ENCODE results near the gene UBE2L3. TPM values are rescaled to one million over a fixed set of nuclear protein-coding genes. Genes with fewer than 3 reads are reported as not detected.

Gene UBE2L3
- total and polyA plus RNA-seq, 2 donors (not counting 1 experiment from before 2014, with no cell fraction given), result 13.5 to 30.9 TPM

DNA sequence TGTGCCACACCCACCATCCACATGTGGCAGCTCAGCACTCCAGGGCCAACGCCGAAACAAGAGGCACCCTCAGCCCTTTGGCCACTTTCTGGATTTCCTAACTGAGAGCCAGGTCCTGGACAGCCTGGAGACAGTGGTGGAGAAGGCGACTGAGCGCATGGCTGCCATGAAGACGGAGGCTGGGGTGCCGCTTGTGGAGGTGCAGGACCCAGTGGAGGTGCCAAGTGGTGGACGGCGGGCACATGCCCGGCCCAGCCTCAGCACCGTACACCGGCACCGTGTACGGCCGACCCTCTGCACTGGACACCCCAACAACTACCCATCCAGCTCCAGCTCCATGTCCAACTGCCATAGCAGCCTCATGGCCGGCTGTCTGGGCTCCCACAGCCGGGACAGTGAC is 66.6 kb downstream of the UBE2L3 start:
- Histone ChIP-seq H3K9ac (ENCODE audit: low read length) (no peak overlapping the region), H3K4me3 (ENCODE audit: control extremely low read depth in 1 of 5, extremely low read depth in 1 of 5, insufficient read depth in 1 of 5, low read depth in 2 of 5, low read length in 4 of 5) (no peak overlapping the region), H3K4me1 (ENCODE audit: control insufficient read depth in 2 of 2, insufficient read depth in 2 of 2, low read length in 2 of 2) (peaks cover 1 to 14% of the 10 kb centered on the region in 2 donors), H3K36me3 (replicated peaks in 1 of 2; ENCODE audit: control extremely low read depth in 1 of 2, control insufficient read depth in 1 of 2, extremely low read depth in 1 of 2, insufficient read depth in 2 of 2, low read length in 1 of 2) (no peaks in the 10 kb centered on the region), H3K4me2 (replicated peaks; ENCODE audit: low read depth, low read length, poor library complexity, severe bottlenecking) (no peak overlapping the region), H3K79me2 (ENCODE audit: control insufficient read depth, insufficient read depth, low read length) (peaks cover 9% of the 10 kb centered on the region), H4K20me1 (ENCODE audit: control insufficient read depth, insufficient read depth, low read length, poor library complexity, severe bottlenecking) (peaks cover 13% of the 10 kb centered on the region), H3K9me3 (ENCODE audit: control extremely low read depth in 1 of 3, control insufficient read depth in 2 of 3, insufficient read depth in 1 of 3, low read length in 2 of 3) (peaks cover 0 to 11% (median 0%) of the 10 kb centered on the region in 3 donors), H3K27ac (ENCODE audit: low read length in 2 of 2) (no peak overlapping the region), H2AFZ (ENCODE audit: insufficient read depth, low read depth, low read length, poor library complexity, severe bottlenecking) (no peak overlapping the region), H3K27me3 (replicated peaks in 1 of 4; ENCODE audit: control extremely low read depth in 1 of 4, control insufficient read depth in 3 of 4, insufficient read depth in 4 of 4, low read length in 3 of 4) (no peaks in the 10 kb centered on the region)
- H3K4me1 Mint-ChIP-seq, result peaks cover 17% of the 10 kb centered on the region
- H3K27me3 Mint-ChIP-seq, result no peaks in the 10 kb centered on the region
- ChIA-PET POLR2A (no interaction called here), CTCF (interaction anchor here (0.9 to 5.4 kb wide), 2 partner anchors 9 to 12 kb away, joined by 3 to 23 read pairs; no protein-coding TSS in a partner anchor)
- H3K27ac Mint-ChIP-seq, result no peak overlapping the region
- TF ChIP-seq EZH2 (IDR thresholded peaks at IDR 0.05; ENCODE audit: borderline replicate concordance, insufficient read depth, low read depth, low read length, poor library complexity, severe bottlenecking), result no peak
- TF ChIP-seq, protein P1, sequence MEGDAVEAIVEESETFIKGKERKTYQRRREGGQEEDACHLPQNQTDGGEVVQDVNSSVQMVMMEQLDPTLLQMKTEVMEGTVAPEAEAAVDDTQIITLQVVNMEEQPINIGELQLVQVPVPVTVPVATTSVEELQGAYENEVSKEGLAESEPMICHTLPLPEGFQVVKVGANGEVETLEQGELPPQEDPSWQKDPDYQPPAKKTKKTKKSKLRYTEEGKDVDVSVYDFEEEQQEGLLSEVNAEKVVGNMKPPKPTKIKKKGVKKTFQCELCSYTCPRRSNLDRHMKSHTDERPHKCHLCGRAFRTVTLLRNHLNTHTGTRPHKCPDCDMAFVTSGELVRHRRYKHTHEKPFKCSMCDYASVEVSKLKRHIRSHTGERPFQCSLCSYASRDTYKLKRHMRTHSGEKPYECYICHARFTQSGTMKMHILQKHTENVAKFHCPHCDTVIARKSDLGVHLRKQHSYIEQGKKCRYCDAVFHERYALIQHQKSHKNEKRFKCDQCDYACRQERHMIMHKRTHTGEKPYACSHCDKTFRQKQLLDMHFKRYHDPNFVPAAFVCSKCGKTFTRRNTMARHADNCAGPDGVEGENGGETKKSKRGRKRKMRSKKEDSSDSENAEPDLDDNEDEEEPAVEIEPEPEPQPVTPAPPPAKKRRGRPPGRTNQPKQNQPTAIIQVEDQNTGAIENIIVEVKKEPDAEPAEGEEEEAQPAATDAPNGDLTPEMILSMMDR (IDR thresholded peaks at IDR 0.05), result no peak
- intact Hi-C loops (cut with micrococcal nuclease), result loop anchor here (5.0 kb wide), 1 partner anchor 47 kb away; no protein-coding TSS in a partner anchor
- ATAC-seq (ENCODE audit: low read depth), result no peak
- H3K4me3 Mint-ChIP-seq, result no peak overlapping the region
- H3K9me3 Mint-ChIP-seq (ENCODE audit: insufficient read depth), result no peaks in the 10 kb centered on the region
- WGBS (ENCODE audit: insufficient coverage), result 98% methylated on average over 16 of the region's 16 CpGs
- DNase-seq, result no peak

DNA sequence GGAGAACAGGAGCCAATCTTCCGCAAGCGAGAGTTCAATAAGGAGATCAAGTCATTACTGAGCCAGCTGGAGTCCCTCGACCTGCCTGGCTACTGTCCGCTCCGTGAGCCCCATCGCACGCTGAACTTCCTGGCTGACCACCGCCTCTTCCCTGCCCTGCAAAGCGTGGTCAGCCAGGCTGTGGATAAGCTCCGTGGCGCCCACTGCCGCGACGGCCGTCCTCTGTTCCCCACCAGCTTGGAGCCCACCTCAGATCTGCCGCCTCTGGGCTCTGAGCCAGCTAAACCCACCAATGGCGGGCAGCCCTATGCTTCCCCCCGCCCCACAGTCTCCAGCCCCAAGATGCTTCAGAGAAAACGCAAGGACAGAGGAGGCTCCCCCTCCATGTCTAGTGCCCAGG is 67.3 kb downstream of the UBE2L3 start:
- no peak for DNase-seq
- ChIA-PET CTCF (interaction anchor here (5.4 kb wide), 1 partner anchor 11 kb away, joined by 23 read pairs; no protein-coding TSS in a partner anchor), POLR2A (no interaction called here)
- TF ChIP-seq EZH2 (IDR thresholded peaks at IDR 0.05; ENCODE audit: borderline replicate concordance, insufficient read depth, low read depth, low read length, poor library complexity, severe bottlenecking), result no peak
- TF ChIP-seq, protein P1 (IDR thresholded peaks at IDR 0.05), result no peak
- Histone ChIP-seq H3K27ac (ENCODE audit: low read length in 2 of 2) (no peak overlapping the region), H2AFZ (ENCODE audit: insufficient read depth, low read depth, low read length, poor library complexity, severe bottlenecking) (no peak overlapping the region), H3K79me2 (ENCODE audit: control insufficient read depth, insufficient read depth, low read length) (peaks cover under 1% of the 10 kb centered on the region), H4K20me1 (ENCODE audit: control insufficient read depth, insufficient read depth, low read length, poor library complexity, severe bottlenecking) (peaks cover 7% of the 10 kb centered on the region), H3K9me3 (ENCODE audit: control extremely low read depth in 1 of 3, control insufficient read depth in 2 of 3, insufficient read depth in 1 of 3, low read length in 2 of 3) (peaks cover 0 to 10% (median 0%) of the 10 kb centered on the region in 3 donors), H3K9ac (ENCODE audit: low read length) (no peak overlapping the region), H3K27me3 (replicated peaks in 1 of 4; ENCODE audit: control extremely low read depth in 1 of 4, control insufficient read depth in 3 of 4, insufficient read depth in 4 of 4, low read length in 3 of 4) (no peaks in the 10 kb centered on the region), H3K4me2 (replicated peaks; ENCODE audit: low read depth, low read length, poor library complexity, severe bottlenecking) (no peak overlapping the region), H3K36me3 (replicated peaks in 1 of 2; ENCODE audit: control extremely low read depth in 1 of 2, control insufficient read depth in 1 of 2, extremely low read depth in 1 of 2, insufficient read depth in 2 of 2, low read length in 1 of 2) (no peaks in the 10 kb centered on the region), H3K4me3 (ENCODE audit: control extremely low read depth in 1 of 5, extremely low read depth in 1 of 5, insufficient read depth in 1 of 5, low read depth in 2 of 5, low read length in 4 of 5) (no peak overlapping the region), H3K4me1 (ENCODE audit: control insufficient read depth in 2 of 2, insufficient read depth in 2 of 2, low read length in 2 of 2) (peaks cover 0 to 13% of the 10 kb centered on the region in 2 donors)
- peaks cover 15% of the 10 kb centered on the region for H3K4me1 Mint-ChIP-seq
- no peaks in the 10 kb centered on the region for H3K9me3 Mint-ChIP-seq (ENCODE audit: insufficient read depth)
- no peaks in the 10 kb centered on the region for H3K27me3 Mint-ChIP-seq
- no peak overlapping the region for H3K27ac Mint-ChIP-seq
- WGBS (ENCODE audit: insufficient coverage), result 96% methylated on average over 19 of the region's 19 CpGs
- intact Hi-C loops (cut with micrococcal nuclease), result loop anchor here (5.0 kb wide), 1 partner anchor 48 kb away; no protein-coding TSS in a partner anchor
- H3K4me3 Mint-ChIP-seq, result no peak overlapping the region
- ATAC-seq (ENCODE audit: low read depth), result no peak
